GM12864 (cell line): ENCODE measurements around the gene PPFIA2.

ENCODE experiments used
- DNase-seq: peaks from one replicate; pipeline ENCODE4 v3.0.0-alpha.2; 2011; ENCODE audit warnings: low read depth
- H3K4me3 ChIP-seq: 2 replicates; pipeline ENCODE4 v1.5.1; 2011; ENCODE audit warnings: mild to moderate bottlenecking, low read depth, low read length, control low read depth
- TF ChIP-seq, protein P1 (sequence below): IDR thresholded peaks from 2 replicates; pipeline ENCODE4 v1.5.1; 2011; ENCODE audit warnings: low read depth, mild to moderate bottlenecking, moderate library complexity, low read length, control low read depth, inconsistent platforms; ENCODE audit errors: missing control alignments

PPFIA2 gene

DNA sequence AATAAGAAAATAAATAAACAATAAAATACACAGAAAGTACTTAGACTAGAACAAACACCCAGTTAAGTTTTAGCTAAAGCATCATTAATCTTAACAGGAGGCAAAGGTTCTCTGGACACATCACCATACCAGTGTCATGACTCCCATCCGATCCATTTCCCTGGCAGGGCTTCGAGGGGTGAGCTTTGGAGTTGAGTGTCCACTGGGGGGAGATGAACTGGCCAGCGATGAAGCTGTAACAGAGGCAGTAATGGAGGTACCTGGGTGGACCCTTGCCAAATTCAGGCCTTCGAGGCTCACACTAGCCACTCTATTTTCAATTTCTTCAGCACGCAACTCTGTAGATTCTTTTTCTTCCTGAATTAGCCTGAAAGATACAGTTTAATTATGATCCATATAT lies 411.7 kb downstream of the PPFIA2 start:
- TF ChIP-seq, protein P1, sequence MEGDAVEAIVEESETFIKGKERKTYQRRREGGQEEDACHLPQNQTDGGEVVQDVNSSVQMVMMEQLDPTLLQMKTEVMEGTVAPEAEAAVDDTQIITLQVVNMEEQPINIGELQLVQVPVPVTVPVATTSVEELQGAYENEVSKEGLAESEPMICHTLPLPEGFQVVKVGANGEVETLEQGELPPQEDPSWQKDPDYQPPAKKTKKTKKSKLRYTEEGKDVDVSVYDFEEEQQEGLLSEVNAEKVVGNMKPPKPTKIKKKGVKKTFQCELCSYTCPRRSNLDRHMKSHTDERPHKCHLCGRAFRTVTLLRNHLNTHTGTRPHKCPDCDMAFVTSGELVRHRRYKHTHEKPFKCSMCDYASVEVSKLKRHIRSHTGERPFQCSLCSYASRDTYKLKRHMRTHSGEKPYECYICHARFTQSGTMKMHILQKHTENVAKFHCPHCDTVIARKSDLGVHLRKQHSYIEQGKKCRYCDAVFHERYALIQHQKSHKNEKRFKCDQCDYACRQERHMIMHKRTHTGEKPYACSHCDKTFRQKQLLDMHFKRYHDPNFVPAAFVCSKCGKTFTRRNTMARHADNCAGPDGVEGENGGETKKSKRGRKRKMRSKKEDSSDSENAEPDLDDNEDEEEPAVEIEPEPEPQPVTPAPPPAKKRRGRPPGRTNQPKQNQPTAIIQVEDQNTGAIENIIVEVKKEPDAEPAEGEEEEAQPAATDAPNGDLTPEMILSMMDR = no peak
- no peak for DNase-seq
- H3K4me3 ChIP-seq = no peak overlapping the region

- no peak for DNase-seq
- TF ChIP-seq, protein P1 = no peak
- no peak overlapping the region for H3K4me3 ChIP-seq
Observed at GRCh38 chr12:81340910-81341309, 418.2 kb downstream of the PPFIA2 start.

- DNase-seq = no peak
- no peak overlapping the region for H3K4me3 ChIP-seq
- TF ChIP-seq, protein P1 = no peak
Observed at GRCh38 chr12:81339071-81339470, 420.1 kb downstream of the PPFIA2 start.

- no peak for DNase-seq
- TF ChIP-seq, protein P1 = no peak
Observed at GRCh38 chr12:81337886-81338285, 421.3 kb downstream of the PPFIA2 start.

GRCh38 chr12:81333812-81334211 lies 425.3 kb downstream of the PPFIA2 start:
- TF ChIP-seq, protein P1 = no peak
- no peak overlapping the region for H3K4me3 ChIP-seq
- no peak for DNase-seq

More at GRCh38 chr12:81337886-81338285, 421.3 kb downstream of the PPFIA2 start:
- no peak overlapping the region for H3K4me3 ChIP-seq

- no peak overlapping the region for H3K4me3 ChIP-seq
- TF ChIP-seq, protein P1 = no peak
- DNase-seq = no peak
Observed at GRCh38 chr12:81332054-81332453, 427.1 kb downstream of the PPFIA2 start.

DNA sequence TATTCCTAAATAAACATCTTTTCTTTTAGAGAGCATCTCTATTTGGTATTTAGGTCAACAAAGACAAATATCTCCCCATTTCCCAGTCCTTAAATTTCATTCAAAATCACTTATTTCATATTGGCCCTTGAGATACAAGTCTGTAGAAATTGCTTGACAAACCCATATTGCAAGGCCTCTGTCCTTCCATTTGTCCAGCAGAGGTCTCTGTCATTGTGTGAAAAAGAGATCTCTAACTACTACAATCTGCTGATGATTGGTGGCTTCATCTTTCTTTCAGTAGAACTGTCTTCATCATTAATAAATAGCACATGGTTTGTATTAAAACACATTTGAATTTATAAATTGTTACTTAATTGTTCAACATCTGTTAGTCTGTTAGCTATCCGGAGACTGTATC lies 428.7 kb downstream of the PPFIA2 start:
- no peak for DNase-seq
- no peak overlapping the region for H3K4me3 ChIP-seq
- TF ChIP-seq, protein P1 = no peak
